DOHH2 (cell line): ENCODE results near the gene GIMAP1.

Source experiments
- H3F3A ChIP-seq: fragments of 200-600 bp; sonication (generic), shearing (Covaris generic); 2 replicates; pipeline ENCODE4 v1.6.0; 2016; ENCODE audit warnings: antibody characterized with exemption, mild to moderate bottlenecking; ENCODE audit not compliant: control insufficient read depth, insufficient read depth
- H3K27ac ChIP-seq: fragments of 200-600 bp; sonication (generic); 2 replicates; pipeline ENCODE4 v1.5.1; 2014; ENCODE audit warnings: low read depth, mild to moderate bottlenecking, low read length, moderate library complexity
- H3K27me3 ChIP-seq: fragments of 200-600 bp; sonication (generic); 2 replicates; pipeline ENCODE4 v1.6.1; 2014; ENCODE audit warnings: mild to moderate bottlenecking, low read length, mixed read lengths; ENCODE audit not compliant: control insufficient read depth
- H3K36me3 ChIP-seq: fragments of 200-600 bp; sonication (generic); 2 replicates; pipeline ENCODE4 v1.6.1; 2014; ENCODE audit warnings: mild to moderate bottlenecking, low read length, moderate library complexity, mixed read lengths; ENCODE audit not compliant: control insufficient read depth
- H3K4me1 ChIP-seq: fragments of 200-600 bp; sonication (generic); 2 replicates; pipeline ENCODE4 v1.6.1; 2014; ENCODE audit warnings: mild to moderate bottlenecking, low read length, mixed read lengths; ENCODE audit not compliant: control insufficient read depth
- H3K4me2 ChIP-seq: fragments of 200-600 bp; sonication (generic); 2 replicates; pipeline ENCODE4 v1.6.0; 2014; ENCODE audit warnings: mild to moderate bottlenecking, low read length, moderate library complexity
- H3K4me3 ChIP-seq: fragments of 200-600 bp; sonication (generic); 2 replicates; pipeline ENCODE4 v1.5.1; 2014; ENCODE audit warnings: mild to moderate bottlenecking, low read length, mixed read lengths
- H3K79me2 ChIP-seq: fragments of 200-600 bp; sonication (generic); 2 replicates; pipeline ENCODE4 v1.6.1; 2014; ENCODE audit warnings: mild to moderate bottlenecking, low read length, mixed read lengths; ENCODE audit not compliant: control insufficient read depth
- H3K9me2 ChIP-seq: fragments of 200-600 bp; sonication (generic); replicated peaks from 2 replicates; pipeline ENCODE4 v1.6.1; 2014; ENCODE audit warnings: mild to moderate bottlenecking, low read length, mixed read lengths; ENCODE audit not compliant: control insufficient read depth
- H3K9me3 ChIP-seq: fragments of 200-600 bp; sonication (generic); 2 replicates; pipeline ENCODE4 v1.6.1; 2014; ENCODE audit warnings: antibody characterized with exemption, low read length, mixed read lengths; ENCODE audit not compliant: control insufficient read depth, insufficient read depth
- H4K20me1 ChIP-seq: fragments of 200-600 bp; sonication (generic); 2 replicates; pipeline ENCODE4 v1.6.0; 2014; ENCODE audit warnings: low read depth, mild to moderate bottlenecking, antibody characterized with exemption, low read length, moderate library complexity; ENCODE audit not compliant: control insufficient read depth, insufficient read depth
- CTCF ChIP-seq: fragments of 200-600 bp; sonication (generic); IDR thresholded peaks from one replicate; pipeline ENCODE4 v1.5.1; 2014; ENCODE audit warnings: antibody characterized with exemption, mild to moderate bottlenecking, low read depth, low read length; ENCODE audit not compliant: poor library complexity, severe bottlenecking
- EZH2phosphoT487 ChIP-seq: fragments of 200-600 bp; sonication (generic); IDR thresholded peaks from 2 replicates; pipeline ENCODE4 v1.6.1; 2017; ENCODE audit warnings: borderline replicate concordance, mild to moderate bottlenecking, antibody characterized with exemption, low read length, moderate library complexity, mixed read lengths

Gene GIMAP1

DNA sequence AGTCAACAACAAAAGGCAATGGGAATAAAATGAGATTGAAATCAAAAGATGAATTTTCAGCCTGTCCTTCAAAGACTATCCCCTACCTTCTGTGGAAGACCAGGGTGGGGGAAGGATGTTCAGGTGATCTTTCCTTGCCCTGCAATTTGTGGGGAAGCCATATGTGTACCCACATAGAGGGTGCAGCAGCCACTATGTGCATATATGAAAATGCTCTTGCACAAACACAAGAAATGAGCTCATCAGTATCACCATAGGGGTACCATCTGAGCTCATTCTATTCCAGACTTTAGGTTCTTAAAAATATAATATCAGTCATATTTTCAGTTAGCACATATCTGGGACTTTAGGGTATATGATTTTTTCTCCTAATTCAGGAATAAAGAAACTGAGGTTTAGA lies 38.5 kb downstream of the GIMAP1 start:
- no peaks in the 10 kb centered on the region for H4K20me1 ChIP-seq
- H3K27ac ChIP-seq = no peak overlapping the region
- H3K79me2 ChIP-seq = no peaks in the 10 kb centered on the region
- no peak for TF ChIP-seq EZH2phosphoT487
- TF ChIP-seq CTCF = no peak
- H3K4me3 ChIP-seq = no peak overlapping the region
- H3K9me2 ChIP-seq = no peaks in the 10 kb centered on the region
- no peaks in the 10 kb centered on the region; the same call in 1 of the 2 replicates for H3K27me3 ChIP-seq
- no peaks in the 10 kb centered on the region for H3K9me3 ChIP-seq
- H3K36me3 ChIP-seq = no peaks in the 10 kb centered on the region
- no peak overlapping the region for H3K4me2 ChIP-seq
- H3F3A ChIP-seq = no peaks in the 10 kb centered on the region
- H3K4me1 ChIP-seq = no peaks in the 10 kb centered on the region

DNA sequence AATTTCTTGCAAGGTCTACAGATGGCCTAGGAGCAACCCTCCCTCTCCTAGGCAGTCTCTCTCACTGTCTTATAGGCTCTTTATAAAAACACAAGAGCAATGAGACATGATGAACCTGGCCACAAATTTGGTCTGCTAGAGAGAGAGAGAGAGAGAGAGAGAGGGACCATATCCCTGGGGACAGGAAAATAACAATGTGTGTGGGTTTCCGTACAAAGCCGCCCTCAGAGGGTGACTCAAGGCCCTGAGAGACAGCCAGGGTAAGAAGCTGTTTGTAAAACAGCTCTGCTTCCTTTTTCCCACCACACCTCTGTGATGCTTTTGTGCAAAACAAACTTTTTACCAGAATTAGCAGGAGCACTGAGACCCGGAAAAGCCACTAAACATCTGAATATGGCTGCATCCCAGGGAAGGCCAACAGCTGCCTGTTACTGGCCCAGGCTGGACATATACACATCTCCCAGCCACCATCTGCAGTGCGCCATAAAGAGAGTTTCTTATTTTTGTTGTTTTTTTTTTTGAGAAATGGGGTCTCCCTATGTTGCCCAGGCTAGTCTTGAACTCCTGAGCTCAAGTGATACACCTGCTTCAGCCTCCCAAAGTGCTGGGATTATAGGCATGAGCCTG lies 39.2 kb downstream of the GIMAP1 start:
- Histone ChIP-seq H3K36me3 (no peaks in the 10 kb centered on the region), H3K27ac (no peak overlapping the region), H4K20me1 (no peaks in the 10 kb centered on the region), H3K4me3 (no peak overlapping the region), H3K9me2 (no peaks in the 10 kb centered on the region), H3K4me2 (no peak overlapping the region), H3K9me3 (no peaks in the 10 kb centered on the region), H3K79me2 (no peaks in the 10 kb centered on the region), H3F3A (no peaks in the 10 kb centered on the region), H3K4me1 (no peaks in the 10 kb centered on the region), H3K27me3 (no peaks in the 10 kb centered on the region; the same call in 1 of the 2 replicates)
- TF ChIP-seq CTCF (no peak), EZH2phosphoT487 (no peak)

- no peak for TF ChIP-seq CTCF
- TF ChIP-seq EZH2phosphoT487 = no peak
Measured at GRCh38 chr7:150756166-150756565, 39.8 kb downstream of the GIMAP1 start.

More at GRCh38 chr7:150756166-150756565, 39.8 kb downstream of the GIMAP1 start:
- Histone ChIP-seq H3K36me3 (no peaks in the 10 kb centered on the region), H3K4me3 (no peak overlapping the region), H4K20me1 (no peaks in the 10 kb centered on the region), H3F3A (no peaks in the 10 kb centered on the region), H3K9me2 (no peaks in the 10 kb centered on the region), H3K27ac (no peak overlapping the region), H3K79me2 (no peaks in the 10 kb centered on the region), H3K9me3 (no peaks in the 10 kb centered on the region), H3K4me2 (no peak overlapping the region), H3K27me3 (no peaks in the 10 kb centered on the region; the same call in 1 of the 2 replicates), H3K4me1 (no peaks in the 10 kb centered on the region)
